B cell (primary cell): ENCODE measurements around the gene PAIP2B. TPM values are rescaled to one million over a fixed set of nuclear protein-coding genes. Genes with fewer than 3 reads are reported as not detected.
"Not testable (repeated sequence)": the region's sequence is repeated elsewhere in the genome, so short reads cannot be mapped to it uniquely, and the experiment has no call there.

Experiments
- ATAC-seq: fragments of 200-7000 bp; cut with Tn5 transposase; one replicate; pipeline ENCODE4 v1.10.0; 2021; ENCODE audit warnings: low read depth, mild to moderate bottlenecking, moderate number of reproducible peaks, moderate library complexity
- CTCF ChIA-PET: fragments of 350-600 bp; sonication (Branson Sonifier 250); formaldehyde crosslinking; loops from one replicate; lab custom pipeline; 2021; ENCODE audit warnings: antibody characterized with exemption, inconsistent platforms; lab: Charles Lee
- POLR2A ChIA-PET: fragments of 350-600 bp; sonication (Branson Sonifier 250); formaldehyde crosslinking; loops from one replicate; lab custom pipeline; 2021; ENCODE audit warnings: antibody characterized with exemption; lab: Charles Lee
- DNase-seq: peaks from one replicate; pipeline ENCODE4 v3.0.0; 2013
- H2AFZ ChIP-seq: 2 replicates; pipeline ENCODE4 v1.6.1; 2012; ENCODE audit warnings: mild to moderate bottlenecking, low read depth, low read length; ENCODE audit not compliant: insufficient read depth, poor library complexity, severe bottlenecking
- H3K27ac ChIP-seq, 2 donors: 1 replicate in 1 of 2; 2 replicates in 1 of 2; pipeline ENCODE4 v1.5.1; 2012 to 2013; ENCODE audit warnings: low read length in 2 of 2, mild to moderate bottlenecking in 2 of 2, moderate library complexity in 1 of 2
- H3K27me3 ChIP-seq, 4 experiments: fragments of 200-600 bp in 1 of 4; sonication (generic) in 1 of 4; replicated peaks in 1 of 4; 1 replicate in 2 of 4; 2 replicates in 2 of 4; pipeline versions ENCODE4 v1.6.1 to v1.7.0; 2013 to 2016; ENCODE audit warnings: low read length in 3 of 4, mild to moderate bottlenecking in 2 of 4, mixed read lengths in 1 of 4, moderate library complexity in 1 of 4; ENCODE audit not compliant: insufficient read depth in 4 of 4, control insufficient read depth in 3 of 4; ENCODE audit errors: control extremely low read depth in 1 of 4
- H3K36me3 ChIP-seq, 2 experiments: replicated peaks in 1 of 2; 1 replicate in 1 of 2; 2 replicates in 1 of 2; pipeline versions ENCODE4 v1.6.1 to v1.7.1; 2013; ENCODE audit warnings: low read length in 1 of 2; ENCODE audit not compliant: insufficient read depth in 2 of 2, control insufficient read depth in 1 of 2; ENCODE audit errors: control extremely low read depth in 1 of 2, extremely low read depth in 1 of 2
- H3K4me1 ChIP-seq, 2 donors: fragments of 200-600 bp in 1 of 2; sonication (generic) in 1 of 2; 1 replicate in 1 of 2; 2 replicates in 1 of 2; pipeline versions ENCODE4 v1.5.1 to v1.6.1; 2013 to 2017; ENCODE audit warnings: low read length in 2 of 2; ENCODE audit not compliant: control insufficient read depth in 2 of 2, insufficient read depth in 2 of 2
- H3K4me2 ChIP-seq: replicated peaks from 2 replicates; pipeline ENCODE3; 2012; ENCODE audit warnings: mild to moderate bottlenecking, low read depth, low read length; ENCODE audit not compliant: poor library complexity, severe bottlenecking
- H3K4me3 ChIP-seq, 5 experiments: fragments of 200-600 bp in 1 of 5; sonication (generic) in 1 of 5; 1 replicate in 3 of 5; 2 replicates in 2 of 5; pipeline versions ENCODE4 v1.5.1 to v1.7.0; 2011 to 2016; ENCODE audit warnings: low read length in 4 of 5, mild to moderate bottlenecking in 4 of 5, low read depth in 2 of 5, control low read depth in 1 of 5, moderate library complexity in 1 of 5; ENCODE audit not compliant: insufficient read depth in 1 of 5; ENCODE audit errors: control extremely low read depth in 1 of 5, extremely low read depth in 1 of 5
- H3K79me2 ChIP-seq: fragments of 200-600 bp; sonication (generic); one replicate; pipeline ENCODE4 v1.6.0; 2016; ENCODE audit warnings: low read length; ENCODE audit not compliant: control insufficient read depth, insufficient read depth
- H3K9ac ChIP-seq: fragments of 200-600 bp; sonication (generic); 2 replicates; pipeline ENCODE4 v1.6.1; 2017; ENCODE audit warnings: mild to moderate bottlenecking, low read length, moderate library complexity
- H3K9me3 ChIP-seq, 3 donors: one replicate each; pipeline versions ENCODE4 v1.6.1 to v1.7.1; 2013; ENCODE audit warnings: low read length in 2 of 3; ENCODE audit not compliant: control insufficient read depth in 2 of 3, insufficient read depth in 1 of 3; ENCODE audit errors: control extremely low read depth in 1 of 3
- H4K20me1 ChIP-seq: 2 replicates; pipeline ENCODE4 v1.6.0; 2012; ENCODE audit warnings: mild to moderate bottlenecking, low read length; ENCODE audit not compliant: insufficient read depth, control insufficient read depth, poor library complexity, severe bottlenecking
- H3K27ac Mint-ChIP-seq: one replicate; pipeline ENCODE4 v1.8.0; 2021; ENCODE audit warnings: mixed read lengths
- H3K27me3 Mint-ChIP-seq: one replicate; pipeline ENCODE4 v1.8.0; 2021; ENCODE audit warnings: mixed read lengths
- H3K4me1 Mint-ChIP-seq: one replicate; pipeline ENCODE4 v1.8.0; 2021; ENCODE audit warnings: mixed read lengths
- H3K4me3 Mint-ChIP-seq: one replicate; pipeline ENCODE4 v1.8.0; 2021; ENCODE audit warnings: mixed read lengths
- H3K9me3 Mint-ChIP-seq: one replicate; pipeline ENCODE4 v1.8.0; 2022; ENCODE audit warnings: mixed read lengths; ENCODE audit not compliant: insufficient read depth
- CTCF ChIP-seq: fragments of 200-600 bp; IDR thresholded peaks from one replicate; pipeline ENCODE4 v1.8.0; 2022; ENCODE audit warnings: antibody characterized with exemption, mild to moderate bottlenecking
- EZH2 ChIP-seq: IDR thresholded peaks from 2 replicates; pipeline ENCODE4 v1.6.1; 2012; ENCODE audit warnings: borderline replicate concordance, low read depth, mild to moderate bottlenecking, moderate library complexity, low read length; ENCODE audit not compliant: insufficient read depth, poor library complexity, severe bottlenecking
- WGBS: methylation state at CpG from one replicate; pipeline ENCODE4 v1.1.5; 2013; ENCODE audit warnings: missing lambda C conversion rate; ENCODE audit not compliant: insufficient coverage; 5-methylcytosine and 5-hydroxymethylcytosine counted together
- intact Hi-C: fragments of 100-400 bp; cut with micrococcal nuclease; formaldehyde crosslinking; loops from one replicate; pipeline ENCODE4 v1.10.0; 2022
- polyA plus RNA-seq: library from polyadenylated mRNA; depleted of rRNA; stranded (reverse); fragments of >200 nt; gene quantifications from 2 replicates; pipeline ENCODE4 v1.2.3, GENCODE V29; 2012
- total RNA-seq, 2 donors: library from RNA; stranded (reverse); fragments of 120-200 nt in 1 of 2; gene quantifications; 1 replicate in 1 of 2; 2 replicates in 1 of 2; pipeline versions ENCODE4 v1.2.3 to v1.2.4, GENCODE V29; 2013 to 2022

The PAIP2B gene
- total and polyA plus RNA-seq, 2 donors (not counting 1 experiment from before 2014, with no cell fraction given) = 4.7 to 10.2 TPM

DNA sequence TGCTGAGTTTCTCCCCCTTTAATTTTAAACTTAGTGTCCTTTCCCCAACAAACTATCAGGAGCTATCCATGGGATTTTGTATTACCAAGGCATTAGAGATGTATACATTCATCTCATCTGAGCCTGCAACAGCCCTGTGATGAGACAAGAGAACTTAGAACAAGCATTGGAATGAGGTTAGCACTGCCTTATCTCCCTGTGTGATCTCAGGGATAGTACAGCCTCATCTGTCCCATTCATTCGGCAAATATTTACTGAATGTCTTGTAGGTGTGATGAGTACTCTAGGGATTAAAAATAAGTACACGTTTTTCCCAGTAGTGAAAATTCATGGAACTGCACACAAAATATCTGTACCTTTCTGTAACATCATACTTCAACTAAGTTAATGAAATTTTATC lies 45.6 kb downstream of the PAIP2B start:
- ChIA-PET POLR2A (no interaction called here), CTCF (no interaction called here)
- Histone ChIP-seq H2AFZ (no peak overlapping the region), H3K4me3 (no peak overlapping the region), H3K9ac (no peak overlapping the region), H3K4me2 (no peak overlapping the region), H3K27me3 (no peaks in the 10 kb centered on the region), H3K27ac (no peak overlapping the region), H3K36me3 (peaks cover 0 to 1% of the 10 kb centered on the region in 2 experiments), H4K20me1 (no peaks in the 10 kb centered on the region), H3K79me2 (no peaks in the 10 kb centered on the region), H3K4me1 (no peaks in the 10 kb centered on the region), H3K9me3 (no peaks in the 10 kb centered on the region)
- Mint-ChIP-seq H3K27ac (no peak overlapping the region), H3K9me3 (no peaks in the 10 kb centered on the region), H3K27me3 (peaks cover 5% of the 10 kb centered on the region), H3K4me3 (no peak overlapping the region), H3K4me1 (peaks cover 1% of the 10 kb centered on the region)
- ATAC-seq (no peak), DNase-seq (no peak)
- no peak for TF ChIP-seq CTCF
- TF ChIP-seq EZH2 = no peak
- intact Hi-C loops = no loop called here
- no CpG with 5 or more reads among the region's 2 CpGs for WGBS

DNA sequence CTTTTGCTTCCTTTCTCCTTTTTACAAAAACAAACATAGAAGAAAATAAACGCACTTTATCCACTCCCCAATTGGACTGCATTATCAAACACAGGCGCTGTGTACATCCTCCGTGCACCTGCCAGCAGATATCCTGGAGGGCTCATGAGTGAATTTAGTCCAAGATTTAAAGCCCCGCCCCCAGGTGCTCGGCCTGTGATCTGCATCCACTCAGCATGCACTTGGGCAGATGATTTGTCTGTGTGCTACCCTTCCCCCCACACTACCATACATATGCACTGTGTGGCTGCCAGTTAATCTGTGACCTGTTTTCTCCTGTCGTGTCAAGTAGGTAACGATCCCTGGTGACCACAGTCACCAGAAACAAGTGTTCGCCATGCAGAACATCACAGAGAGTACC lies 48.1 kb downstream of the PAIP2B start:
- POLR2A ChIA-PET, H3K9me3 Mint-ChIP-seq, DNase-seq, intact Hi-C loops, H2AFZ ChIP-seq, H3K9ac ChIP-seq, ATAC-seq, H4K20me1 ChIP-seq, H3K27ac Mint-ChIP-seq, H3K36me3 ChIP-seq, H3K4me2 ChIP-seq, H3K27me3 ChIP-seq, CTCF ChIA-PET, H3K4me1 Mint-ChIP-seq, H3K79me2 ChIP-seq, H3K9me3 ChIP-seq, H3K4me3 ChIP-seq, H3K4me1 ChIP-seq, H3K27ac ChIP-seq, H3K4me3 Mint-ChIP-seq: not testable (repeated sequence)
- whole genome bisulfite sequencing = 87% methylated on average over 8 of the region's 8 CpGs
- H3K27me3 Mint-ChIP-seq = peaks cover 19% of the 10 kb centered on the region
